ENCODE data around the gene MBOAT7.
"Not testable (repeated sequence)": the region's sequence is repeated elsewhere in the genome, so short reads cannot be mapped to it uniquely, and the experiment has no call there.

Gene MBOAT7

DNA sequence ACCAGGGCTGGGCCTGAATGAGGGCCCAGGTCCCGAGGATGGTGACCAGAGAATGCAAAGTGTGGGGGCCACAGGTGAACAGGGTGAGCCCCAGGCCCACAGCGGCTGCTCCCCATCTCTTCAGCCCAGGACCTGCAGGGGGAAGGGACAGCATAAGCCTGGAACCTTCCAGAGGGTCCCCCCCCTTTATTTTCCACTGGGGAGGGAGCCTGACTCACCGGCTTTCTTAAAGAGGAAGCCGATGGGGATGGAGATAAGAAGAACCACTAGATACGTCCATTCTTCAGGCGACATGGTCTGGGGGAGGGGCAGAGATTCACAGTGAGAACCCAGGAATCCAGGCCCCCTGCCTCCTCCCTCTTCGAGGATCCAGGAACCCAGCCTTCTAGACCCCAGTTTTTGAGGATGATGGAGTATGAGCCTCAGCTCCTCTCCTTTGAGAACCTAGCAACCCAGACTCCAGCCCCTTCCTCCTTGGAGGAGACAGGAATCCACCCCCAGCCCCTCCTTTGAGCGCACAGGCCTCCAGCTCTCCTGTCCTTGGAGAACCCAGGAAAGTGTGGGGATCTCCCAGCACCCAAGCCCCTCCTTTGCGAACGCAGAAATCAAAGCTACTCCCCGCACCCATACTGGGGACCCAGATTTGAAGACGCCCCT, 1.0 kb downstream of the MBOAT7 start:
- DNase-seq (ENCODE audit: low spot score) = peak; percentile 56

- no peak for DNase-seq (ENCODE audit: low spot score)
Measured at GRCh38 chr19:54186934-54187381, 2.4 kb downstream of the MBOAT7 start.

DNA sequence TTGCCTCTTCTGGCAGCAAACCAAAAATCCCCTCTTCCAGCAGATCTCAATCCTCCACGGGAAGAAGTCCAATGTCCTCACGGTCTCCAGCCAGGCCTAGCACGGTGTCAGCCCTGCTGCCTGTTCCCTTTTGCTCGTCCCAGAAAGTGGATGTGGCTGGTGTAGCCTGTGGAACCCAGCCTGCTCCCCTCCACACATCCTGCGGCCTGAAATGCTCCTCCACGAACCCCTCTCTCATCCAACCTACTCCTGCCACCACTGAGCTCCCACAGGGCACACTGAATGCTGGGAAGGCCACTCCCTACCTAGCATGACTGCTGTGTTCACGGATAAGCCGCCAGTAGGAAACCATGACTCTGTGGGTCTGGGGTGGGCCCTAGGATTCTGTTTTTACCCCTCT, 3.0 kb downstream of the MBOAT7 start:
- no peak for DNase-seq (ENCODE audit: low spot score)

DNA sequence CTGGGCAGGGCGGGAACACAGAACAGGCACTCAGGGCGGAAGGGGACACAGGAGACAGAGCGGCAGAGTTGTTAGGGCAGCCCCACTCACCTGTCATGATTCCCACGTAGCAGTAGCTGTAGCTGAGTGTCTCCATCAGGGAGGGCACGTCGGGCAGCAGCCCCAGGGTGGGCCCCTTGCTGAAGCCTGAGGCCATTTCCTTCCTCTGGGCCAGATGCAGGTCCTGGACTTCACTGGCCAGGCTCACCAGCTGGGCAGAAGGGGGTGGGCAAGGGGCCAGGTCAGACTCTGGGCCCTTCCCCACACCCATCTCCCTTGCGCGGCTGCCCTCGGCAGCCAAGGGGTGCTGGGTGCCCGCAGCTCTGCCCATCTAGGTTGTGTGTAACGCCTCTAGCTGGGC, 5.9 kb downstream of the MBOAT7 start:
- DNase-seq (ENCODE audit: low spot score) = no peak

GRCh38 chr19:54181894-54182293, 7.5 kb downstream of the MBOAT7 start:
- not testable (repeated sequence) for DNase-seq (ENCODE audit: low spot score)

- no peak for DNase-seq (ENCODE audit: low spot score)
Measured at GRCh38 chr19:54180691-54181091, 8.7 kb downstream of the MBOAT7 start.

DNA sequence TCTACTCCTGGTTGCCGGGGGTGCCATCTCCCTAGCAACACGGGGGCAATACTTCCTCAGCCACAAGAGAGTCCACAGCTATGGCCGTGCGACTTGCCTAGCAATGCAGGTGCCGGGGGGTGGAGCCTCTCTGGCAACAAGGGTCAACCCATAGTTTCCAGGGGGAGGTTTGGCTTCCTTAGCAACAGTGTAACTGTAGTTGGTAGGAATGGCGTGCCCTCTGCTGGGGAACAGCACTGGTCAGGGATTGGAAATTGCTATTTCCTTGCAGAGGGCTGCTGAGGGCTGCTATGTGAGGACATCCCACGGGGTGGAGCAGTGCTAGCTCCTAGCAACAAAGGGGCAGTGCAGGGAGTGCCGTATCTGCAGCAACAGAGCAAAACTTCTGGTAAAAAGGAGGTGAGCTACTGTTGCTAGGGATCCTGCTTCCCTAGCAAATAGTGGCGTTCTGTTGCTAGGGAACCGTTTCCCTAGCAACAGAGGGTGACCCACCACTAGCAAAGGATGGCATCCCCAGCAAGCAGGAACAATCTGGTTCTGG, 9.4 kb downstream of the MBOAT7 start:
- DNase-seq (ENCODE audit: low spot score) = no peak

DNA sequence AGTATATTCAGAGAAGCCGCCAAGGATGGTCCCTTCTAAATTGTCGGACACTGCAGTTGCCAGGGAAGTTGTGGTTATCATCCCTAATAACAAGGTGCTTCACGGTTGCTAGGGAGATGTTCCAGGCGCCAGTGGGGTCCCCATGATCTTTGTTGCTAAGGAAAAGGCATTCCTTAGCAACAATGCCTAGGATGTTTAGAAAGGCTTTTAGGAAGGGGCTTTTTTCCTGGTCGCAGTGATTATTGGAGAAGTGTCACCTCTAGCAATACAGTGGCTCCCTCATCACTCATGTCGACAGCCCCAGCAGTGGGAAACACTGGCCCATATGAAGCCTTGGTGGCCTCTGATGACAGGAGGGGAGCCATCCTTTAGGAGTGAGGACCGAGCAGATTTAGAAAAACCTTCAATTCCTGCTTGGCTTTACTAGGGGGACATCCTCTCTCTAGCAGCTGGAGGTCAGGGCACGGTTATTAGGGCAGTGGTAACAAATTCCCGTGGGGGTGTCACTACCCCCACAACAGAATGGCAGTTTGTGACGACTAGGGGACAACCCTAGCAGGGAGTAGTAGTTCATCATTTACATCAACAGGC, 10.0 kb downstream of the MBOAT7 start:
- DNase-seq (ENCODE audit: low spot score) = no peak

- peak; percentile 33 for DNase-seq (ENCODE audit: low spot score)
Measured at GRCh38 chr19:54178581-54179261, 10.7 kb downstream of the MBOAT7 start.

DNA sequence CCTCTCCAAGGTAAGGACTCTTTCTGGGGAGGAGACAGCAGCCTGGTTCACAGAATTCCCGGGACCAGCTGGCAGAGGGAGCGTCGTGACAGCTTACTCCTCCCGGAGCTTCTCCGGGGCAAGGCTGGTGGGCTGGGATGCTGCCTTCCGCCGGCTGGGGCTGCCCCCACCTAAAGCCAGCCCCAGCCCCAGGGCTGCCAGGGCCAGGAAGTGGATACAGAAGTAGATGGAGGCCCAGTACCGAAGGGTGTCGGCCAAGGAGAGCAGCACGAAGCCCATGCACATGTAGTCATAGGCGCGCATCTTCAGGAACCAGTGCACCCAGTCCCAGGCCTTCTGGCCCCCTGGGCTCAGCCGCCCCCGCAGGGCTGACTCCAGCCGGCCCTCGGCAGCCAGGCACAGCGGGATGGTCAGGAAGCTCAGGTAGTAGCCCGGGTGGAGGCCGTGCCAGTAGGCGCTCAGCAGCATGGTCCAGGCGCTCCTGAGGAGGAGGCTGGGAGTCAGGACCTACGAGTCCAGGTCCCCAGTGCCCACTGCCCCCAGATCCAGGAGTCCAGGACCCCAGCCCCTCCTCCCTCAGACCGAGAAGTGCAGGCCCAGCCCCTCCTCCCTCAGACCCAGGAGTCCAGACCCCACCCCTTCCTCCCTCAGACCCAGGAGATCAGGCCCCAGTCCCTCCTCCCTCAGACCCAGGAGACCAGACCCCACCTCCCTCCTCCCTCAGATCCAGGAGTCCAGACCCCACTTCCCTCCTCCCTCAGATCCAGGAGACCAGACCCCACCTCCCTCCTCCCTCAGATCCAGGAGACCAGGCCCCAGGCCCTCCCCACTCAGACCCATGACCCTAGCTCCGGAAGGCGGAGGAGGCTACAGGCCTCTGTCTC, 15.2 kb downstream of the MBOAT7 start:
- no peak for DNase-seq (ENCODE audit: low spot score)

- no peak for DNase-seq (ENCODE audit: low spot score)
Measured at GRCh38 chr19:54173359-54173699, 16.1 kb downstream of the MBOAT7 start.

- DNase-seq (ENCODE audit: low spot score) = no peak
Measured at GRCh38 chr19:54172471-54173358, 16.7 kb downstream of the MBOAT7 start, which contains the start of gene TMC4. Gene TMC4, minus strand, starts transcription at chr19:54173160. Its CDS starts 43 bp downstream, at chr19:54173117.

GRCh38 chr19:54171736-54172431, 17.5 kb downstream of the MBOAT7 start:
- not testable (repeated sequence) for DNase-seq (ENCODE audit: low spot score)

DNA sequence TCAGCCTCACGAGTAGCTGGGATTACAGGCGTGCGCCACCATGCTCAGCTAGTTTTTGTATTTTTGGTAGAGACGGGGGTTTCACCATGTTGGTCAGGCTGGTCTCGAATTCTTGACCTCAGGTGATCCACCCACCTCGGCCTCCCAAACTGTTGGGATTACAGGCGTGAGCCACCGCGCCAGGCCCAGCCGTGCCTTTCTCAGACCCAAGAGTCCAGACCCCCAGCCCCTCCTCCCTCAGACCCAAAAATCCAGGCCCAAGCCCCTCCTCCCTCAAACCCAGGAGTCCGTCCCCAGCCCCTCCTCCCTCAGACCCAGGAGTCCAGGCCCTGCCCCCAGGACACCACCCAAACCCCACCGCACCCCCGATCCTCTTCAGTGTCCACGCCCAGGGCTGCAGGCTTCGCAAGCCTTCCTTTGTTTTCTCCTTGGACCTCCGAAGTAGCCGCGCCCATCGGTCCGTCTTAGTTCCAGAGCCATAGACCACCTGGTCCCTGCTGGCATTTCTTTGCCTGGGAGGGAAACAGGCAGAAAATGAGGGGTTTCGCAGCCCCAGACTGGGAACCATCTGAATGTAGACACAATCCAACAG, 20.1 kb downstream of the MBOAT7 start:
- no peak for DNase-seq (ENCODE audit: low spot score)

DNA sequence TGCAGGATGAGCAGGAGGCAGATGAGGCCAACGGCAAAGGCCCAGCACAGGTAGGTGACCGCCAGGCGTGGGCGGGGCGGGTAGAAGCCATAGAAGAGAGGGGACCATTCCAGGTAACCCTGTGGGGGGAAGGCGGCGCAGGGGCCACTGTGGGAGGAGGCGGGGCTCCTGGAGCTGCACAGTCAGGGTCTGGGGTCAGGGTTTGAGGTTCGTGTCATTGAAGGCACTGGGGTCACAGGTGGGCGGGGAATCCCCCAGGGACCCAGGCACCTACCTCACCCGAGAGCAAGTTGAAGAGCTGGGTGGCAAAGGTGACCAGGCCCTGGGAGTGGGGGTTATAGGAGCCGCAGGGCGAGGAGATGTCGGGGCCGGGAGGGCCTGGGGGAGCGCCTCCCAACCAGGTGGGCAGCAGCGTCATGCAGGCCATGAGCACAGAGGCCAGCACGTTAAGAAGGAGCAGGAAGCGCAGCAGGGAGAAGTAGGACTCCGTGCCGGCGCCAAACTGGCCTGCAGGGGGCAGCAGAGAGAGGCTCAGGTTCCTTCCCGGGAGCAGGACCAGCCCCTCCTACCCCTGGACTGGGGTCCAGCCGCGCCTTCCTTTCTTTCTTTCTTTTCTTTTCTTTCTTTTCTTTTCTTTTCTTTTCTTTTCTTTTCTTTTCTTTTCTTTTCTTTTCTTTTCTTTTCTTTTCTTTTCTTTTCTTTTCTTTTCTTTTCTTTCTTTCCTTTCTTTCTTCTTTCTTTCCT, 21.0 kb downstream of the MBOAT7 start:
- peak; percentile 90 for DNase-seq (ENCODE audit: low spot score)

DNA sequence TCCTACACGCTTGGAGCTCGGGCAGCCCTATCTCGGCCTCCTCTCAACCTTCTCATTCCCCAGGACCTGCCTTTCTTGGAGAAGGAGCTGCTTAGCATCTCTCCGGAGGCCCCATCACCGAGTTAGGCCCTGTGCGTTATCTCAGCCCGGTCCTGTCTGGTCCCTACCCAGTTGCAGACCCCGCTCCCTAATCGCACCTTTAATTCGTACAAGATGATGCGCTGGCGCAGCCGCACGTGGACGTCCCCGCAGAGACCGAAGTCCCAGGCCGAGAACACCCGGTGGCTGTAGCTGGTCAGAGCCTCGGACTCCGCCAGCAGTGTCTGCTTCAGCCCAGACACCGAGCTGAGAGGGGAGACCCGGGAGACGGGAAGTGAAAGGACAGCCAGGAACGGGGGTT, 24.2 kb downstream of the MBOAT7 start:
- DNase-seq (ENCODE audit: low spot score) = no peak

DNA sequence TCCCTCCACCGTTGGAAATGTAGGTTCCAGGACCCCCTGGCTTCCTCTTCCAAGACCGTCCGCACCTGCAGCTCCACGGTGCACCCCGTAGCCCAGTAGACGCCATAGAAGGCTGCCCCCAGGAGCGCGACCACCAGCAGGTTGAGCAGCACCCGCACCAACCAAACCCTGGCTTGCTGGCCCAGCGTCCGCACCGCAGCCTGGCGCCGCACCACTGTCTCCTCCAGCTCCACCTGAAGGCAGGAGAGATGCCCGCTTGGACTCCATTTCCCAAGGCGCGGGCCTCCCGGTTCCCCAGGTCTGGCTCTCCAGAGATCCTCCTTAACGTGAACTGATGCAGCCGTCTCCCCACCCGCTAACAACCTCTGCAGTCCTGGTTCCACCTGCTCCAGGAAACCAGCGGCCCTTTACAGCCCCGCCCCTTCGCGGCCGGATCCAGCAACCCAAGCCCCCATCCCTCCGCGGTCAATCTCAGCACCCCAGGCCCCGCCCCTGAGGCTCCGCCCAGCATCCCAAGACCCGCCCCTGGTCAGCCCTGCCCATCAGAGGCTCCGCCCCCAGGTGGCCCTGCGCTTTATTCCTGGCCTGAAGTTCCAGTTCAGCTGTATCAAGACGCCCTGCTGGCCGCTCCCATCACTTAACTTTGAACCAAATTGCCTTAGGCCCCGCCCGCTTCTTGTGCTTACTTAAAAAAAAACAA, 24.9 kb downstream of the MBOAT7 start:
- peak; percentile 59 for DNase-seq (ENCODE audit: low spot score)

DNA sequence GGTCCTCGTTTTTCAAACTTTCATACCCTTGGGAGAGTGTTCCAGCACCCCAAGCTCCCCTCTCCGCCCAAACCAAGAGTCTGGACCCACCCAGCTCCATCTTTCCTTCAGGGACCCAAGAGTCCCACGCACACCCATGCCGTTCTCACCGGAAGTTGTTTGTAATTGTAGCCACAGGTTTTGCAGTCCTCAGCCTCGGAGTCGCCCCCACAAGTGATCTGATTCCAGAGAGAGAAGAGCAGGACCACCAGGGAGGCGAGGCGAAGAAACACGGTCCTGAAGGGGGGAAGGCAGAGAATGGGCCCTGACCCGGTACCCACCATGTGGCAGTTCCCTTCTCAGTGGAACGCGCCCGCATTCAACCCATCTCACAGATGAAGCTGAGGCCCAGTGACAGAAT, 26.5 kb downstream of the MBOAT7 start:
- DNase-seq (ENCODE audit: low spot score) = no peak
